Endothelial cell of umbilical vein (primary cell): ENCODE data around the gene EMC9. TPM values are rescaled to one million over a fixed set of nuclear protein-coding genes. Genes with fewer than 3 reads are reported as not detected.

Experiments used
- BruUV-seq: library from RNA; stranded (reverse); fragments of 400-500 nt; replicated peaks from 2 replicates; lab custom pipeline; 2021; lab: Mats Ljungman, UMichigan
- CTCF ChIA-PET: fragments of 300-600, 350-600 bp; sonication (Branson Sonifier 250); formaldehyde crosslinking; loops from one replicate; lab custom pipeline; 2021; ENCODE audit warnings: antibody characterized with exemption, inconsistent platforms; lab: Charles Lee
- POLR2A ChIA-PET: fragments of 300-600, 350-600 bp; sonication (Branson Sonifier 250); formaldehyde crosslinking; loops from one replicate; lab custom pipeline; 2021; ENCODE audit warnings: antibody characterized with exemption, inconsistent platforms; lab: Charles Lee
- DNase-seq: peaks from one replicate; pipeline ENCODE4 v3.0.0-alpha.2; 2011; ENCODE audit warnings: low read depth, low spot score
- FAIRE-seq: peaks from 2 replicates; lab custom pipeline; 2011; peaks lifted over from hg19 to GRCh38; lab: Jason Lieb, UNC
- H2AFZ ChIP-seq: 2 replicates; pipeline ENCODE4 v1.6.0; 2012; ENCODE audit warnings: low read depth, low read length, control low read depth, inconsistent platforms
- H3K27ac ChIP-seq: 2 replicates; pipeline ENCODE4 v1.5.1; 2011; ENCODE audit warnings: low read depth, mild to moderate bottlenecking, control low read depth, low read length, moderate library complexity; ENCODE audit not compliant: insufficient read depth
- H3K27me3 ChIP-seq, 2 experiments: 2 replicates each; pipeline versions ENCODE4 v1.6.0 to v1.6.1; 2011; ENCODE audit warnings: low read length in 2 of 2, mixed read lengths in 1 of 2; ENCODE audit not compliant: control insufficient read depth in 2 of 2, insufficient read depth in 2 of 2
- H3K36me3 ChIP-seq, 2 experiments: 2 replicates in 1 of 2; 3 replicates in 1 of 2; pipeline ENCODE4 v1.5.1; 2011; ENCODE audit warnings: low read length in 2 of 2, mild to moderate bottlenecking in 1 of 2, moderate library complexity in 1 of 2; ENCODE audit not compliant: control insufficient read depth in 2 of 2, insufficient read depth in 2 of 2; ENCODE audit errors: extremely low read depth in 1 of 2
- H3K4me1 ChIP-seq: 3 replicates; pipeline ENCODE4 v1.5.1; 2011; ENCODE audit warnings: mild to moderate bottlenecking, low read length; ENCODE audit not compliant: control insufficient read depth, insufficient read depth; ENCODE audit errors: extremely low read depth
- H3K4me2 ChIP-seq: 2 replicates; pipeline ENCODE4 v1.6.1; 2011; ENCODE audit warnings: low read length, control low read depth, mixed read lengths; ENCODE audit not compliant: insufficient read depth
- H3K4me3 ChIP-seq, 3 experiments: fragments of 200-600 bp in 1 of 3; sonication (generic), shearing (Covaris generic) in 1 of 3; replicated peaks in 1 of 3; 2 replicates each; pipeline ENCODE4 v1.5.1; 2011 to 2016; ENCODE audit warnings: control low read depth in 3 of 3, low read length in 3 of 3, mild to moderate bottlenecking in 2 of 3, inconsistent platforms in 1 of 3, low read depth in 1 of 3, moderate library complexity in 1 of 3; ENCODE audit not compliant: insufficient read depth in 1 of 3
- H3K79me2 ChIP-seq: 2 replicates; pipeline ENCODE4 v1.6.0; 2012; ENCODE audit warnings: low read length, inconsistent platforms; ENCODE audit not compliant: control insufficient read depth, insufficient read depth
- H3K9ac ChIP-seq: replicated peaks from 2 replicates; pipeline ENCODE3; 2011; ENCODE audit warnings: low read length, control low read depth; ENCODE audit not compliant: insufficient read depth; ENCODE audit errors: extremely low read depth
- H3K9me1 ChIP-seq: replicated peaks from 3 replicates; pipeline ENCODE4 v1.6.0; 2011; ENCODE audit warnings: mild to moderate bottlenecking, low read length; ENCODE audit not compliant: control insufficient read depth, insufficient read depth; ENCODE audit errors: extremely low read depth
- H3K9me3 ChIP-seq: replicated peaks from 2 replicates; pipeline ENCODE4 v1.5.1; 2012; ENCODE audit warnings: low read length, inconsistent platforms; ENCODE audit not compliant: control insufficient read depth, insufficient read depth
- H4K20me1 ChIP-seq: replicated peaks from 2 replicates; pipeline ENCODE3; 2011; ENCODE audit warnings: mild to moderate bottlenecking, low read length; ENCODE audit not compliant: control insufficient read depth, insufficient read depth; ENCODE audit errors: extremely low read depth
- EZH2 ChIP-seq: IDR thresholded peaks from 2 replicates; pipeline ENCODE4 v1.6.1; 2012; ENCODE audit warnings: borderline replicate concordance, low read depth, mild to moderate bottlenecking, moderate library complexity, low read length, inconsistent platforms; ENCODE audit not compliant: severe bottlenecking
- FOS ChIP-seq: IDR thresholded peaks from 2 replicates; pipeline ENCODE4 v1.6.1; 2011; ENCODE audit warnings: mild to moderate bottlenecking, low read length, moderate library complexity, borderline replicate concordance; ENCODE audit not compliant: insufficient read depth
- GATA2 ChIP-seq: IDR thresholded peaks from 2 replicates; pipeline ENCODE4 v1.7.0; 2011; ENCODE audit warnings: low read depth, mild to moderate bottlenecking, moderate library complexity, mixed read lengths, low read length; ENCODE audit not compliant: insufficient read length, insufficient read depth
- JUN ChIP-seq: IDR thresholded peaks from 2 replicates; pipeline ENCODE4 v1.6.1; 2011; ENCODE audit warnings: borderline replicate concordance, low read depth; ENCODE audit not compliant: insufficient read length, insufficient read depth
- MAX ChIP-seq: IDR thresholded peaks from 2 replicates; pipeline ENCODE4 v1.6.1; 2011; ENCODE audit not compliant: insufficient read depth, insufficient read length
- MYC ChIP-seq: IDR thresholded peaks from one replicate; pipeline ENCODE4 v1.6.1; 2011; ENCODE audit warnings: mild to moderate bottlenecking, low read depth, low read length
- POLR2A ChIP-seq: IDR thresholded peaks from 2 replicates; pipeline ENCODE4 v1.6.1; 2012; ENCODE audit warnings: low read depth, mild to moderate bottlenecking, control low read depth, low read length
- POLR2AphosphoS5 ChIP-seq: IDR thresholded peaks from 2 replicates; pipeline ENCODE4 v1.6.1; 2012; ENCODE audit warnings: low read depth, mild to moderate bottlenecking, control low read depth, low read length, moderate library complexity; ENCODE audit not compliant: insufficient read depth
- dilution Hi-C: fragments of 300-500 bp; cut with MboI; formaldehyde crosslinking; loops from one replicate; pipeline ENCODE4 v1.15.0; 2019; ENCODE audit warnings: low sequenced_read_pairs; ENCODE audit not compliant: extremely low pct_ligation_motif_present
- intact Hi-C: fragments of 100-400 bp; cut with micrococcal nuclease; formaldehyde crosslinking; loops from one replicate; pipeline ENCODE4 v1.10.0; 2022
- polyA plus RNA-seq, 4 experiments: library from polyadenylated mRNA; depleted of rRNA in 3 of 4; stranded (reverse) in 3 of 4; unstranded in 1 of 4; fragments of >200 nt; gene quantifications; 2 replicates each; pipeline versions ENCODE4 v1.2.1 to v1.2.3, GENCODE V29; 2011 to 2012; ENCODE audit warnings: missing spikeins in 1 of 4
- total RNA-seq: library from RNA; stranded (reverse); gene quantifications from 2 replicates; pipeline ENCODE4 v1.2.3, GENCODE V29; 2021
- TF ChIP-seq, protein P1 (sequence below), 2 donors: IDR thresholded peaks; 1 replicate in 1 of 2; 2 replicates in 1 of 2; pipeline ENCODE4 v1.5.1; 2011; ENCODE audit warnings: low read length in 2 of 2, mild to moderate bottlenecking in 2 of 2, moderate library complexity in 2 of 2, control low read depth in 1 of 2, inconsistent platforms in 1 of 2, low read depth in 1 of 2; ENCODE audit not compliant: insufficient read depth in 1 of 2; ENCODE audit errors: extremely low read depth in 1 of 2

EMC9 gene
- total and polyA plus RNA-seq, 2 donors (not counting 3 experiments of a cell fraction or from before 2014, with no cell fraction given) = 21.8 to 31.8 TPM

DNA sequence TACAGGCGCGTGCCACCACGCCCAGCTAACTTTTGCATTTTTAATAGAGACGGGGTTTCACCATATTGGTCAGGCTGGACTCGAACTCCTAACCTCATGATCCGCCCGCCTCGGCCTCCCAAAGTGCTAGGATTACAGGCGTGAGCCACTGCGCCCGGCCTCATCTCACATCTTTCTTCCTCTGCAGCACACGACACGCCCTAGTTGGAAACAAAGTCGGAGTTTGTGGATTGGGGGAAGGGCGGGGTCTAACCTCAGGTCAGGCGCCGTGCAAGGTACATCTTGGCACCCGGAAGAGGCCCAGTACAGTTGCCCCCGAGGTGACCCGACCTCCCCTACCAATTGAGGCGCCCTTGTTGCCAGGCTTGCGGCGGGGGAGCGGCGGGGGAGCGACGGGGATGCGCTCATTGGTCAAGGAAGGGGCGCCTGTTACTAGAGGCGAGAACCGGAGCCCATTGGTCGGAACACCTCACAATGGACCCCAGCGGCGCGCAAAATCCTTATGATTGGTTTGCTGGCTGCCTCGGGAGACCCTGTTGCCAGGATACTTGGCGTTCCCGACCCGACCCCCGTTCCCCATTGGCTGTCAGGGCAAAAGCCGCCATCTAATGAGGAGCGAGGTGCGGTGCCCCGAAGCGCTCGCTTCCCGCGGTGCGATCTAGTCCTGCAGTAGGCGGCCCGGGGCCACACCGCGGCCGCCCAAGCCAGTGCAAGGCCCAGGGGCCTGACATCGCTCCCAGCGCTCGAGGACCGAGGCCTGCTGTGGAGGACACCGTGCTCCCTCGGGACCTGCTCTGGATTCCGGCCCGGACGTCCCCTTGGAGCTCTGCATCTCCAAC, 30.2 kb upstream of the EMC9 start, which contains the start of gene REC8:
Gene REC8, plus strand, starts transcription at position 659 of the 839 bp plus-strand sequence. CDS start 473 bp downstream, outside the sequence.
- TF ChIP-seq GATA2 (no peak), POLR2AphosphoS5 (peak; percentile 33), FOS (no peak)
- Histone ChIP-seq H3K9me1 (no peaks in the 10 kb centered on the region), H3K4me1 (peaks cover 3% of the 10 kb centered on the region), H3K27me3 (no peaks in the 10 kb centered on the region), H3K9ac (no peak within 1 kb of the TSS), H3K79me2 (no peaks in the 10 kb centered on the region), H4K20me1 (no peaks in the 10 kb centered on the region), H3K9me3 (no peaks in the 10 kb centered on the region), H2AFZ (peak within 1 kb of the TSS; percentile 78), H3K27ac (no peak within 1 kb of the TSS), H3K4me3 (peak within 1 kb of the TSS; percentile 8 to 25 (median 21)), H3K4me2 (peak within 1 kb of the TSS; percentile 26), H3K36me3 (peaks cover 2 to 6% of the 10 kb centered on the region in 2 experiments)
- intact Hi-C loops (no loop called here), dilution Hi-C loops (no loop called here)
- no TSS peak for BruUV-seq
- peak; percentile 82 for DNase-seq
- POLR2A ChIA-PET = no interaction called here
- CTCF ChIA-PET = interaction anchor here (1.7 to 2.6 kb wide), 2 partner anchors 11 to 125 kb away, joined by 5 to 10 read pairs; partner anchors contain the start of gene IRF9
- peak; percentile 82 for FAIRE-seq

DNA sequence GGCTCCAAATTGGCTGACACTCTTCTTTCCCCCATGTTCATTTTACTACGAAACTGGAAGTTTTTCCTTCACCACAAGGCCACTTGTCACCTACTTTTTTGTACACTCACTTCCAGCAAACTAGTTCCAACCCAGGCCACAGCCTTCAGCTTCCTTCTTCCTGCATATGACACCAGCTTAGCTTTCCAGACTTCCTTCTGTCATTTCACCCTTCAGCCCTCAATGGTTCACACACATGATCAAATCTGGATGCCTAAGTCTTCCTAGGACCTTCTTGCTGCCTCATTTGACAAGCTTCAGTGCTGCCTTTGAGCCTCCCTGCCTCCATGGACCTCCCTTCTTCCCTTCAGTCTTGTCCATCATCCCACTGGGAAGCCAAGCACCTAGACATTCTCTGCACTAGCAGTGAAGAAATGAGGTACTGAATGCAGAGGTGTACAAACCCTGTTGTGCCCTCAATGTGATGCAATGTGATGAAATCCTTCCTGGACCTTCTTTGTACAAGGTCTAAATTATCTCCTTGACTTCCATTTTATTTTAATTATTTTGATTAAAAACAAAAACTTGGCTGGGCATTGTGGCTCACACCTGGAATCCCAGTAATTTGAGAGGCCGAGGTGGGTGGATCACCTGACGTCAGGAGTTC, 26.2 kb upstream of the EMC9 start:
- POLR2A ChIA-PET = interaction anchor here (0.6 kb wide), 1 partner anchor 8 kb away, joined by 6 read pairs; no protein-coding TSS in a partner anchor
- TF ChIP-seq GATA2 (no peak), MYC (no peak), FOS (no peak), JUN (no peak), POLR2A (no peak), POLR2AphosphoS5 (no peak), MAX (no peak), EZH2 (no peak)
- TF ChIP-seq, protein P1, sequence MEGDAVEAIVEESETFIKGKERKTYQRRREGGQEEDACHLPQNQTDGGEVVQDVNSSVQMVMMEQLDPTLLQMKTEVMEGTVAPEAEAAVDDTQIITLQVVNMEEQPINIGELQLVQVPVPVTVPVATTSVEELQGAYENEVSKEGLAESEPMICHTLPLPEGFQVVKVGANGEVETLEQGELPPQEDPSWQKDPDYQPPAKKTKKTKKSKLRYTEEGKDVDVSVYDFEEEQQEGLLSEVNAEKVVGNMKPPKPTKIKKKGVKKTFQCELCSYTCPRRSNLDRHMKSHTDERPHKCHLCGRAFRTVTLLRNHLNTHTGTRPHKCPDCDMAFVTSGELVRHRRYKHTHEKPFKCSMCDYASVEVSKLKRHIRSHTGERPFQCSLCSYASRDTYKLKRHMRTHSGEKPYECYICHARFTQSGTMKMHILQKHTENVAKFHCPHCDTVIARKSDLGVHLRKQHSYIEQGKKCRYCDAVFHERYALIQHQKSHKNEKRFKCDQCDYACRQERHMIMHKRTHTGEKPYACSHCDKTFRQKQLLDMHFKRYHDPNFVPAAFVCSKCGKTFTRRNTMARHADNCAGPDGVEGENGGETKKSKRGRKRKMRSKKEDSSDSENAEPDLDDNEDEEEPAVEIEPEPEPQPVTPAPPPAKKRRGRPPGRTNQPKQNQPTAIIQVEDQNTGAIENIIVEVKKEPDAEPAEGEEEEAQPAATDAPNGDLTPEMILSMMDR (IDR thresholded peaks at IDR 0.05; ENCODE audit: extremely low read depth in 1 of 2, insufficient read depth in 1 of 2, low read depth in 1 of 2, low read length in 2 of 2) = no peak
- H3K79me2 ChIP-seq = peaks cover 3% of the 10 kb centered on the region
- no peaks in the 10 kb centered on the region for H3K9me1 ChIP-seq
- H3K4me2 ChIP-seq = no peak overlapping the region
- dilution Hi-C loops (no loop called here), intact Hi-C loops (no loop called here)
- H3K9ac ChIP-seq = no peak overlapping the region
- no peaks in the 10 kb centered on the region for H4K20me1 ChIP-seq
- CTCF ChIA-PET = interaction anchor here (1.1 kb wide), 1 partner anchor 10 kb away, joined by 3 read pairs; no protein-coding TSS in a partner anchor
- H3K27ac ChIP-seq = no peak overlapping the region
- H2AFZ ChIP-seq = no peak overlapping the region
- DNase-seq (no peak), FAIRE-seq (no peak)
- no peaks in the 10 kb centered on the region for H3K27me3 ChIP-seq
- no TSS peak for BruUV-seq
- peaks cover 3% of the 10 kb centered on the region for H3K4me1 ChIP-seq
- no peaks in the 10 kb centered on the region for H3K9me3 ChIP-seq
- no peak overlapping the region for H3K4me3 ChIP-seq
- peaks cover 17 to 37% of the 10 kb centered on the region in 2 experiments for H3K36me3 ChIP-seq
